ENCODE data around the gene CALML5.

The CALML5 gene

DNA sequence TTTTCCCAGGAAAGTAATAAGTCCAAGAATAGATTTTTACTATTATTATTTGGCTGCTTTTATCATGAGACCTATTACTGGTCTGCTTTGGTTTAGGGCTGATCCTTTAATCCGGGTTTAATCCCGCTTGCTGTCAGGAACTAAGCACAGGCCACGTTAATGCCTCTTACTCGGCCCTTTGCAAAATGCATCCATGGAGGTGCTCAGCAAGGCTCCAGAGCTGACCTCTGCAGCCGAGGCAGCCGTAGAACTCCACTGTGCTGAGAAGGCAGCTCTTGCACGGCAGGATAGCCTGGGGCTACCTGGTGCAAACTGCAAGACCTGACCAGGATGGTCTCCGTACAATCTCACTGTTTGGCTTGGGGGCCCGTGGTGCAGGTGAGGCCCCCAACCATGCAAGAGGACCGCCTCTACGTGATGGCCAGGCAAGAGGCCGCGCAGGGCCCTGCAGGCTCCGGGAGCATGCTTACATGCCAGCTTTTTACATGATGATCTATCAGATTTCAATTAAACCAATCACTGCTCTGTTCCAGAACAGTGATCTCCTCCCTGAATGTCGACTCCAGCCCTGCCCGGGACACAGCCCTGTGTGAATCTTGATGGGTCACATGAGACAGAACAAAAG is 15.0 kb upstream of the CALML5 start:
- DNase-seq = no peak

DNA sequence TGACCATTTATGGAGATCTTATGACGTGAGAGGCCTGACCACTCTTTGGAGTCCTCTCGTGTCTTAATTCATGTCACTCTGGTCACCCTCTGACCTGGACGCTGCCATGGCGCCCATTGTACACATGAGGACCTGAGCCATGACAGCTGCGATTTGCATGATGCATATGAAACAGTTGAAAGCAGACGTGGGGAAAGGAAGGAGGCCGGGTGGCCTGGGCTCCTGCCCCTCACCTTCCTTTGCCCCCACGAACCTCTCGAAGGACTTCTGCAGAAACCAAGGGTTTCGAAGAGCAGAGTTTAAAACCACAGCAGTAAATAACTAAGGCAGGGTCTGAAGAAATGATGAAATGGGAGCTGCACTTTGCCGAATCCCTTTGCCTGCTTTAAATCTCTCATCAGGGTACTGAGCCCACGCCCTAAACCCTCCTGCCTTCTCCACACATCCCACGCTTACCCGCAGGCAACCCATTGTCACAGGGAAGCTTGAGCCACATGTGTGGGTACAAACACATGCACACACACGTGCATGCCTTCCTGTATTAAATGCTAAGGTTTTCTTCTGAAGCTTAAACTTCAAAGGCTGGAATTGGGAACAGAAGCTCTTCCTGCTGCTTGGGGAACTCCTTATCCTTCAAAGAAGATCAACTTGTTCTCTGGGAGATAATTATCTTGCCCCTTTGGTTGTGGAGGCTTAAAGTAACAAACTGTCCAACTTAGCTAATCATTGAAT is 13.7 kb upstream of the CALML5 start:
- DNase-seq = no peak

DNA sequence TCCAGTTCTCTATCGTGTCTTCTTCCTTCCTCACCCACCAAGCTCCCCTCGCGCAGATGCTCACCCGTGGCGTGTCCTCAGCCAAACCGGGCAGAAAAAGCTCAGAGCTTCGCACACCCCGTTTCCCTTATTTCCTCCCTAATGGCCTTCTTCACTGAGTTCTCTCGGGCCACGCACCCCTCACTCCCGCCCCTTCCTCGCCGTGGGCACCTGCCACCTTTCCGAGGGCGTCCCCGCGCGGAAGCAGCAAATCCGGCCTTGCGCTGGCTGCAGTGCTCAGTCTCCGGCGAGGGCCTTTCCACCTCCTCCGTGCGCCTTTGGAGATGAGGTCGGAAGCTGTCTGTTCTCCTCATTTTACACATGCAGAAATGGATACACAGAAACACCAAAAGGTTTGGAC is 13.0 kb upstream of the CALML5 start:
- DNase-seq = no peak

DNA sequence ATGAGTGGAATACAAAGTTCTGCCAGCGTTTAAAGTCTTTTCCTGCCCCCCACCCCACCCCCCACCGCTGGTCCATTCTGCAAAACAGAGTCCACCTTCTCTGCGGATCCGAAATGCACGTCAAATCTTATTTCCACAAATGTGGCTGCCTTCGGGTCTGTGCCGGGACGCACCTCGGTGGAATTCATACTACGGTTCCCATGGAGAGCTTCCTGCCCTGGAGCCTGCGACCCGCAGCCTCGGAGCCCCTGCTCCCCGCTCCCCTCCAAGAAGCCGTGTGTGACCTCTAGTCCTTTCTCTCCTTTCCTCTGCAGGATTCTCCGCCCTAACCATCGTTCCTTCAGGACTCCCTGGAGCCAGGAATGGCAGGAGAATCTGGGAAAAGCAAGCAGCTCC is 12.5 kb upstream of the CALML5 start:
- DNase-seq = no peak

DNA sequence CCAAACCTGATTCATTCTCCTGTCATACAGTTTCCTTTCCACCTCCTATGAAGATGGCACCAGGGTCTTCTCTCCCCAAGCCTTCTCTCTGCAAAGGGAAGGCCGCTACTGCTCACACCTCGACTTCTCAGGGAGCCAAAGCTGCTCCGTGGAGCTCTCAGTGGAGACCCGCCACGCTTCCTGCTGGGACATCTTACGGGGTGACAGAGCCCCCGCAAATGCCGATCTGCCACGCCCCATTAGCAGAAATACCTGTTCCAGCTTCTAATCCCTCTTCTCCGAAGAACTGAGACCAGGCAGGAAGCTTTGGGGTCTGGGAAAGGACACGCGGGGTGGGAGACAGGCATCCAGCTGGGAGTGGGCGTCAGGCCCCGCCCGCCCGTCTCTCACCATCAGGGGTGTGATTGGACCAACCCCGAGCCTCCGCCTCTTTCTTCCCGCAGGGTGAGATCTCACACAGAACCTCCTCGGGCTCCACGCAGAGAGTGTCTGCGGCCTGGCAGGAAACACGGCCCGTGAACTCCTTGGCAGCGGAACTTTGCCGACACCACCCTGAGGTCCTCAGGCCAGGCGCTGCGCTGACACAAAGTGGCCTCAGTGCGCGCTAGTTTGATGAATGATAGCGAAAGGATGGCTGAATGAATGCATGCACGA is 12.0 kb upstream of the CALML5 start:
- no peak for DNase-seq

DNA sequence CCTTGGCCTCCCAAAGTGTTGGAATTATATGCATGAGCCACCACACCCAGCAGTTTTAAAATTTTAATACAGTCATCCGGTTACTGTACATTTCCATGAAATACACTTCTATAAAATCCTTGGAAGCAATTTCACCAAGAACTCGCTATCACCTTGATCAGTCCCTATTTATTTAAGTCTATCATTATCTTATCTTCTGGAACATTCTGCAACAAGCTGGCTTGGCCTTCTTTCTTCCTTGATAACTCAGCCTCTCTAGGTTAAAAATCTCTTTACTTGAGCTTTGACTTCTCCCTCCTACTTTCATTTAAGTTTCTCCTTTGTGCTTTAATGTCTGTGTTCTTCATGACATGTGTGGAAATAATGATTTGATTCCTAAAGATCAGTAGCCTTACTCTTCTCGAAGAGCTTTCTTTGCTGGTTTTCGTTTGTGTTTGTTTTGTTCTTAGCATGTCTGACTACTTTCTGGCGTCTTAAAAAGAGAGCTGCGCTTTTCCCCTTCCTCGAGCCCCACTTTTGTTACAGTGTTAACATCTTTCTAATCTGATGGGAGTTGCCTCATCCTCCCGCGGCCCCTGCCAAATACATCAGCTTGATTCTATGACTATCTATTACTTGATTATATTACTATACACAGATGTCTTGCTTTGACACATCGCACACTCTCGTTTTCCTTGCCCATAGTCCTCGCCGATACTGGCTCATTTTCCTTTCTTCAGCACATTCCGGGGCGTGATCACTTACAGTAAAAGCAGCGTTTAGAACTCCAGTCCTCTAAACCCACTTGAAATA is 11.1 kb upstream of the CALML5 start:
- no peak for DNase-seq

DNA sequence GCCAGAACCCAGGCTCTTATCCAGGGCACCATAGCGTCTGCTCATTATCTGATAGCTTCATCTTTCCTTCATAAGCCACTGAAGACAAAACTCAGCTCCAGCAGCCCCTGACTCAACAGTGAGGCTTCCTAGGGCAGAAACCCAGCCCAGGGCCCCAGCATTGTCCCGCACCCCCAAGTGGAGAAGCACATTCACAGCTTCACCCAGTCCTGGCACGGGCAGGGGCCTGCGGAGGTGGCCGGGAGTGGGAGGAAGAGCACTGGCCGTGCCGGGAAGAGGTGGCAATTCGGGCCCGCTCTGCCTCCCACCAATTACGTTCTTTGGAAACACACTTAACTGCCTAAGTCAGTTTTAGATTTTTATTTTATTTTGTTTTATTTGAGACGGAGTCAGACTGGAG is 10.3 kb upstream of the CALML5 start:
- DNase-seq = no peak

DNA sequence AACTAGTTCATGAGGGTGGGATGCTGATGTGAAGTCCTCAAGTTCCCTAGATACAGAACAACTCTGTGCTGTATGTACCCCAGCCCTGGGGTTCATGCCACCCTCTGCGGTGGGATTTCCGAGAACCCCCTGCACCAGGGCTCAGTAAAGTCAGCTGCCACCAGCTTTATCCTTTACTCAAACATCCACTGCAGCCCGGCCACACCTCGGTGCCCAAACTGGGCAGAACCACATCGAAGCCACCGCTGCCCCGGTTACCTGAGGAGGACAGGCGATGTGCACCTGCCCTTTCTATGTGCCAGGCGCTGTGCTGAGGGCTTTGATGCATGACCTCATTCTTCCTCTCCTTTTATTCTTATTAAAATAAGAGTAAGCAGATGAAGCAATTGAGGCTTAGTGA is 9.9 kb upstream of the CALML5 start:
- DNase-seq = no peak

DNA sequence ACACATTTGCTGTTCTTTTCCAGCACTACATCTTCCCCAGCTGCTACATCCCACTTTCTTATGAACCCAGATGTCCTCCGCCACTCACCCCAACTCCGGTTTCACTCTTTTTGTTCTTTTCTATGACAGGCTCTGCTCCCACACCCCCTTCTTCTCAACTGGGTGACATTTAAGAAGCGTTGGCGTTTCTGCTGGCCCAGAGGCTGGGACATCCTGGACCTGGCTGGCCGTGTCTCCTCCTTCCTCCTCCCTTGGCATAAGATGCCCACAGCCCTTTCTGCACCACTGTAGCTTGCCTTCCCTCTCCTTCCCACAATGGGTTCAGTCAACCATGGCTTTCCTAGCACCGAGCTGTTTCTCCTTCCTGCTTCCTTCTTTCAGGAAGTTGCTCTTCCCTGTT is 9.4 kb upstream of the CALML5 start:
- no peak for DNase-seq

DNA sequence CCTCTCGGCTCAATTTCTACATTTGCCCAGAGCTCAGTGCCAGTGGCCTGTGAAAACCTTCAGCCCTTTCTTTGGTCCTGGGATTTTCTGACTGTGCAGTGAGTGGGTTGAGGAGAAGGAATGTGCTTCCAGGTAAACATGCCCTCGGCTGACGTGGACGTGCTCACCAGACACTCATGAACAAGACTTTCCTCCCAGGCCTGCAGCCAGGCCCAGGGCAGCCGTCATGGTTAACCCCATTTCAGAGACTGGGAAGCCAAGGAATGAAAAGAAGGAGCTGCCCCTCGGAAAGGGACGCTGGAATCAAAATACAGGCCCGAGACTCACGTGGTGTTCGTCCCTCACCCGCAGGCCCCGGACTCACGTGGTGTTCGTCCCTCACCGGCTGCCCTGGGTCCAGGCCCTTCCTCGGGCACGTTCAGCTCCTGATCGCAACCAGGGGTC is 8.8 kb upstream of the CALML5 start:
- DNase-seq = no peak

DNA sequence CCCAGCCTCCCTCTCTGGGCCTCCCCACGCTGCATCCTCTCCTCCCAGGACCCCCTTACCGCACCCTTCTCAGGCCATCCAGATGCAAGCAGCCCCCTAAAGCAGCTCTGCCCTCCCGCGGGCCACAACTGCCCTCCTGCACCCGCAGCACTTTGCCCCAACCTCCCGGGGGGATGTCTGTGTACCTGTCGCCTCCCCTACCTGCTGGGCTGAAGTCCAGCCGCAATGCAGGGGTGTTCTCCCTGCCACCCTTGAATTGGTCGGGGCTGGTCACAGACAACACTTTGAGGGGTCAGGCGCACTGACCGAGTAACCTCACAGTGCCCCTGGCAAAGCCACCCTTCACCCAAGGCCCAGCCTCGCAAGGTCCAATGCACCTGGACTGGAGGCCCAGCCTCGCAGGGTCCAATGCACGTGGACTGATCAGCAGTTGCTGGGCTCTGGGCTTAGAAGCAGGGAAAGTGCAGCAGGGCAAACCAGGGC is 8.3 kb upstream of the CALML5 start:
- no peak for DNase-seq

DNA sequence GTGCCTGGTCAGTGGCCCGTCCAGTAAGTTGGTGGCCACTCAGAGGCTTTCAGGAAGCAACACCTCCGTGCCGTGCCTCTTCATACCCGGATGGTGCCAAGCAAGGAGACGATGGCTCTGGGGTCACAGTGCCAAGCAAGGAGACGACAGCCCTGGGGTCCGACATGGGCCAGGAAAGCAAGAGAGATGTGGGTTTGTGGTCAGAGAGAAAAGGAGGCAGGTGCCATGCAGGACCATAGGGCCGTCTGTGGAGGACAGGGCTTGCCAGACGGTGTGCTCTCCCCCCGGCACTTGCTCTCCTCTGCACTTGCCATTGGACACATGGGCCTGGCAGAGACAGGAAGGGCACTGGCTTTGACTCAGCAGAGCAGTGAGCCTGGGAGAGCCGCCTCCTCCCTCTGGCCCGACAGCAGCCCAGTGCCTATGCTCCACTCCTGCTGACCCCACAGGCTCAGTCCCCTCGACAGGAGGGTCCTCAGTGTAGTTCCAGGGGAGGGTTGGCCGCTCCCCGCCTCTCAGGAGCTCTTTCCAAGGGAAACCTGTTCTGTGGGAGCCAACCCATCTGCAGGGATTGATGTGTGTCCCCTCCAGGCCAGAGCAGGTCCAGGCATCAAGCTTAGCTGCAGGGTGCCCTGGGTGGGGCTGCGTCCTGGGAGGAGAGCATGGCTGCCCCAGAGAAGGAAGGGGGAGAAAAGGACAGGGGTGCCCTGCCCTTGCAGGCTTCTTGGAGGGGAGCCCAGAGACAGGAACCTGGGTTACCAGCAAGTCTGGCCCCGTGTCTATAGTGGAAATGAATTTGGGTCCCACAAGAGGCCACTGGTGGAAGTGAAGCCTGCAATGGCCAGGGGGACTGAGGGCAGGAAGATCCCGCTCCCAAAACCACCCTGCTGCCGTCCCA is 7.6 kb upstream of the CALML5 start:
- DNase-seq = no peak

DNA sequence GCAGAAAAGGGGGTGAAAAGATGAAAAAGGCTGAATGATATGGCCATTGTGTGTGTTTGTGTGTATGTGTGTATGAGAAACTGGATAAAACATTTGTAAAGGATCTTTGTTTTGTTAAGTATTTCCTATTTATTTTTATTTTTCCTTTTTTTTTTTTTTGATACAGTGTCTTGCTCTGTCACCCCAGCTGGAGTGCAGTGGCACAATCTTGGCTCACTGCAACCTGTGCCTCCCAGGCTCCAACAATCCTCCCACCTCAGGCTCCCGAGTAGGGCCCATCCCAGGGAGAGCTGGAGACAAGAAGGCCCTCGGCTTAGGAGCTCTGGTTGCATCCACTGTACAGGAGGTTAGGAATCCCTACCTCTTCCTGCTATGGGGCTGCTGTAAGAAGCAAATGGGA is 6.9 kb upstream of the CALML5 start:
- no peak for DNase-seq

DNA sequence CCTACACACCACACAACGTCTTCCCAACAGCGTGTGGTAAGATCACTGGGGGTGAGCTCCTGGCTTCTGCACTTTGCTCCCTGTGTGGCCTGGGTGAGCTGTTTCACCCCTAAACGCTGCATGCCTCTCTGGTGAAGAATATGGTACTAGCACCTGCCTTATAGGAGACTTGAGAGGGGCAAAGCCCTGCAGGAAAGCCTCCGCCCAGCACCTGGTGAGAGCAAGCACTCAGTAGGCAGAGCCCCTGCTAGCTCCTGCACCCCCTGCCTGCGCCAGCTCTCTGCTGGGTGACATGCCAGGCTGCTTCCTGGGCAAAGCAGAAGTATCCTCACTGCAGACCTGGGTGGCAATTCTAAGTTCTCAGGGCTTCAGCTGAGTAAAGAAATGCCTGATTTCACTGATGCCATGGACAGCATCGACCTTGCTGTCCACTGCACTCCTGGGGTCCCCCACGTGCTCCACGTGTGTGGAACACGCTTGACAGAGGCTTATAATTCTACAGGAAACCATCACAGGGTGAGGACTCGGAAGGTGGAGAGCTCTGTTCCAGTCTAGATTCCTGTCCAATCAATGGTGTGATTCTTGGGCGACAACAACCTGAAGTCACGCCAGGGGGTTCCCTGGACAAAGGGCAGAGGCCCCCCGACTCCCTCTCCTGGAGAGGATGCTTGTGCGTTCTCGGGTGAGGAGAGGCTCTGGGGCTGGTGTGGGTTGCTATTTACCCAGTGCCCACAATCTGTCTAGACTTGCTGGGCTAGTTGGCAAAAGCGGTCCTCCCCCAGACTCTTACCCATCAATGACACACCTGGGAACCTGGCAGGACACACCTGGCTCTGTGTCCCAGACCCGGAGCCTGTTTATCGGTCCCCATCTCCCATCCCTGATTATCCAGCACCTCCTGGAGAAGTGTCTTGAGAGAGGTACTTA is 5.0 kb upstream of the CALML5 start:
- DNase-seq = no peak

DNA sequence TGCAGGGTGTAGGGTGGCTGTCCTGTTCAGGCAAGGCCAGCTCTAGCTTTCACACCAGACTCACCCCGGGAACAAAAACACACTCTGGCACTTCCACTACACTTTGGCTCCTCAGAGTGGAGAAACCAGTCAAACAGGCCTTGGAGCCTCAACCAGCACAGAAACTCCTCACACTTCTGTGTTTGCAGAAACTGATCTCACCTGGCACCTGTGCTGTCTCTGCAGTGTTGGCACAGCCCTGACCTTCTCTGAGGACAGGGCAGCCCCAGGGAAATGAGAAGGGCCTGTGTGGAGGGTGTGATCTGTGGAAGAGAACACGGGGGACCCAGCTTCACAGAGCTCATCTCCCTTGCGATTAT is 4.1 kb upstream of the CALML5 start:
- no peak for DNase-seq

DNA sequence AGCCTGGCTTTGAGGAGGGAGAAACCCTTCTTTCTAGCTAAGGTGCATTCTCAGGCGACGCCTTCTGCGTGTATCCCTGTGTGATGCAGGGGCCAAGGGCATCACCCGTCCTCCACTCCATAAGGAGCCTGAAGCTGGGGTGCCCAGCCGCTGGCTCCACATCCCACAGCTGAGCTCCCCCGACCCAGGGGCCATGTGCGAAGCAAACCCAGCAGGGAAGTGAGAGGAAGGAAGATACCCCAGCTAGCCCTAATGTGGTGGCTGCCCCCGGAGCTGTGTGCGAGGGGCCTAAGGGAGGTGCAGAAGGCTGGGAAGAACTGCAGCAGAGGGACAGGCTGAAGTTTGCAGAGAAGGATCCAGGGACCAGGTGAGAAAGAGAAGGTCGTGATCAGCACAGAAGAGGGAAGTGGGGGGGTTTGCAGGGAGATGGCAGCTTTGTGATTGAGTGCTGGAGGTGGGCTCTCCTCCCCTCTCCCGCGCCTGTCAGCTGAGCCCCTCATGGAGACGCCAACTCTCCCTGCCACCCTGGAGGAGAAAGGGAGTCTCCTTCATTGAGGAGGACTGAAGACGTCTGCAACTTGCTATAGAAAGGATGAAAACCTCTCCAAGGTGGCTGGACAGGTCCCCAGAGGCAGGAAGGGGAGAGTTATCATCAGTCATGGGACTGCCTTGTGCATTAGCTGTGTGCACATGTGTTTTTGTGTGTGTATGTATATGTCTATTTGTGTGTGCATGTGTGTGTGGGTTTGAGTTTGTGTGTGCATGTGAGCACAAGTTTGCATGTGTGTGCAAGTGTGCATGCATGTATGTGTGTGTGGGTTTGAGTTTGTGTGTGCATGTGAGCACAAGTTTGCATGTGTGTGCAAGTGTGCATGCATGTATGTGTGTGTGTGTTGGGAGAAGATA is 3.5 kb upstream of the CALML5 start:
- no peak for DNase-seq

DNA sequence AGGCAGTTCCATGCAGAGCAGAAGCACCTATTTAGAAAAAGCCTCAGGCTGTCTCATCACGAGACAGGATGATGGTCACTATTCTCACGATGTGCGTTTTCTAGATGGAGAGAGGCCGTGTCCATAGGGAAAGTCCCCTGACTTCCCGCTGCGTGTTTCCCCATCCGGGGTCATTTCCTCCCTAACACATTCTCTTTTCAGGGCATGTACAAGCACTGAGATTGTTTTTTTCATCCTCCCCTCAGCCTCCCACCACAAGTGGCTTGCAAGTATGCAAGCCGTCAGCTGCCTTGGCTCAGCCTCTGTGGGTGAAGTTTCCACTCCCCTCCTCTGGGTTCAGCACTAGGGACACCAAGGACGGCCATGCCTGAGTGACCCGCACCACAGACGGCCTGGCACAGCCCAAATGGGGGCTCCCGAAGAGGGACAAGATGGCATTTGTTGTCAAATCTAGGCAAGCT is 2.7 kb upstream of the CALML5 start:
- no peak for DNase-seq

DNA sequence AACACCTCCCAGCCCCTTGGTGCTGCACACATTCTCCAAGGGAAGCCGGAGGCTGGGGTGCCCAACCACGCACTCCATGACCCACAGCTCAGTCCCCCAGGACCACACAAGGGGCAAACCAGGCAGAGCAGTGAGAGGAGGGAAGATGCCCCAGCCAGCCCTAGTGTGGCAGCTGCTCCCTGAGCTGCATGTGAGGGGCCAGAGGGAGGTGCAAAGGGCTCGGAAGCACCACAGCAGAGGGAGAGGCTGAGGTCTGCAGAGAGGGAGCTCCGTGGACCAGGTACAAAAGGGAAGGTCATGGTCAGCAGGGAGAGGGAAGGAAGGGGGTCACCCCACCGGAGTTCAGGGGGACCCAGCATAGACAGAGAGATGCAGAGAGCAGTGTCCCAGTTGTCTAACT is 1.5 kb upstream of the CALML5 start:
- no peak for DNase-seq

DNA sequence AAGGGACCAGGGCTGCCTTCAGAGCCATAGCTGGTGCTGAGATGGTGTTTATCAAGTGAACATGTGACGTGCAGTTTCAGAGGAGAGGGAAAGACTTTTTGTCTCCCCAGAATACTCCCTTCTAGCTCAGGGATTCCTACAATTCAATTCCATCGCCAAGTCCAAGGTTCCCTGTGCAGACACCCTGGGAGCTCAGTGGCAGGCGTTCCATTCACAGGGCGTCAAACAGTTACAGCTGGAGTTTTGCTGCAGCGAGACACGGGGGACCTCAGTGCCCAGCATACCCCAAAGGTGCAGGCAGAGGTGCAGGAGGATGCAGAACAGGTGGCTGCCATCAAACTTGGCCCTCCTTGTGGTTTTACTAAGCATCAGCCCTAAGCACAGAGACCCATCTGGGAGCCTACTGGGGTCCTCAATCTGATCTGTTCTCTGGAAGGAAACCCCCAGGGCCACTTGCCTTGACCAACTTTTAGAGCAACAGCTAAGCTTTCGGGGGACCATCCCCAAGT is 846 bp upstream of the CALML5 start:
- no peak for DNase-seq

Data from right forelimb (tissue), 1 donor.